ENCODE measurements around the gene CENPA. TPM values are rescaled to one million over a fixed set of nuclear protein-coding genes. Genes with fewer than 3 reads are reported as not detected.

Gene CENPA
- total and polyA plus RNA-seq, 2 of the 13 experiments (the other 11 are each of a cell fraction or from before 2014, with no cell fraction given) = 28.5 to 38.5 TPM

GRCh38 chr2:26764906-26765305 is 20.9 kb upstream of the CENPA start:
- peak overlapping the region; percentile 84 for H3K9ac ChIP-seq (ENCODE audit: insufficient read depth, low read depth, low read length)
- peaks cover 30% of the 10 kb centered on the region for H3K4me1 ChIP-seq (ENCODE audit: insufficient read depth, low read length)
- ChIA-PET CTCF (ENCODE audit: low intra/inter-chr PET ratio, low total read pairs) (interaction anchor here (1.3 kb wide), 1 partner anchor 20 kb away, joined by 3 read pairs; no protein-coding TSS in a partner anchor), POLR2A (interaction anchor here (0.9 to 1.5 kb wide), 2 partner anchors 10 to 21 kb away, joined by 3 to 7 read pairs; partner anchors contain the start of gene CENPA)
- H3K79me2 ChIP-seq (ENCODE audit: insufficient read depth, low read length) = peaks cover 26% of the 10 kb centered on the region
- intact Hi-C loops (cut with micrococcal nuclease; ENCODE audit: unreplicated experiment) = loop anchor here (1.0 kb wide), 1 partner anchor 7 kb away; no protein-coding TSS in a partner anchor
- DNase-seq (ENCODE audit: low spot score) (no peak), ATAC-seq (peak; percentile 20), FAIRE-seq (peak; percentile 12)
- BruUV-seq (replicated peaks) = no TSS peak
- H3K27ac ChIP-seq (ENCODE audit: extremely low read length, insufficient read depth, low read length) = peak overlapping the region; percentile 52
- peaks cover 0 to 1% of the 10 kb centered on the region in 2 experiments; a peak in 1 of 5 replicates for H3K36me3 ChIP-seq (replicated peaks in 1 of 2; ENCODE audit: control insufficient read depth in 1 of 2, insufficient read depth in 2 of 2, low read length in 2 of 2)
- in situ Hi-C loops (cut with HindIII; ENCODE audit: extremely low pct_ligation_motif_present, low pct_unique_long_range_greater_than_20kb) = no loop called here
- WGBS (ENCODE audit: low lambda C conversion rate) = under 1% methylated on average over 3 of the region's 3 CpGs
- H3K27me3 ChIP-seq (ENCODE audit: control insufficient read depth in 1 of 2, insufficient read depth in 2 of 2, low read length in 2 of 2) = no peaks in the 10 kb centered on the region; a peak in 1 of 5 replicates
- peak overlapping the region; percentile 91 to 97 (median 91) for H3K4me3 ChIP-seq (replicated peaks in 1 of 3; ENCODE audit: insufficient read depth in 1 of 3, low read depth in 2 of 3, low read length in 3 of 3)
- no peaks in the 10 kb centered on the region for H4K20me1 ChIP-seq (ENCODE audit: insufficient read depth, low read length)
- TF ChIP-seq ARNT2 (CRISPR knock-in tag; IDR thresholded peaks at IDR 0.05; ENCODE audit: low read depth) = 0 out of 2 replicates have a peak, but pooled peaks have one; percentile 2
- peak; percentile 32; the same call in 1 of the 2 replicates for TF ChIP-seq EEA1 (CRISPR knock-in tag; IDR thresholded peaks at IDR 0.05; ENCODE audit: borderline replicate concordance)
- TF ChIP-seq ARID2 (CRISPR knock-in tag; IDR thresholded peaks at IDR 0.05; ENCODE audit: borderline replicate concordance) = no peak
- TF ChIP-seq ESRRA (CRISPR knock-in tag; IDR thresholded peaks at IDR 0.05; ENCODE audit: low read depth) = 0 out of 2 replicates have a peak, but pooled peaks have one; percentile 12
- TF ChIP-seq, protein P1, sequence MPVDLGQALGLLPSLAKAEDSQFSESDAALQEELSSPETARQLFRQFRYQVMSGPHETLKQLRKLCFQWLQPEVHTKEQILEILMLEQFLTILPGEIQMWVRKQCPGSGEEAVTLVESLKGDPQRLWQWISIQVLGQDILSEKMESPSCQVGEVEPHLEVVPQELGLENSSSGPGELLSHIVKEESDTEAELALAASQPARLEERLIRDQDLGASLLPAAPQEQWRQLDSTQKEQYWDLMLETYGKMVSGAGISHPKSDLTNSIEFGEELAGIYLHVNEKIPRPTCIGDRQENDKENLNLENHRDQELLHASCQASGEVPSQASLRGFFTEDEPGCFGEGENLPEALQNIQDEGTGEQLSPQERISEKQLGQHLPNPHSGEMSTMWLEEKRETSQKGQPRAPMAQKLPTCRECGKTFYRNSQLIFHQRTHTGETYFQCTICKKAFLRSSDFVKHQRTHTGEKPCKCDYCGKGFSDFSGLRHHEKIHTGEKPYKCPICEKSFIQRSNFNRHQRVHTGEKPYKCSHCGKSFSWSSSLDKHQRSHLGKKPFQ (CRISPR knock-in tag; IDR thresholded peaks at IDR 0.05; ENCODE audit: insufficient replicate concordance) = peak; percentile 12
- no peak for TF ChIP-seq PRPF4 (IDR thresholded peaks at IDR 0.05; ENCODE audit: low read depth, low read length, poor library complexity, severe bottlenecking)
- no peak overlapping the region for H2AFZ ChIP-seq (ENCODE audit: low read length)
- peak overlapping the region; percentile 94 for H3K4me2 ChIP-seq (ENCODE audit: low read depth, low read length)
- no peaks in the 10 kb centered on the region for H3K9me3 ChIP-seq (ENCODE audit: low read length)

Data from HepG2 (cell line).